ENCODE results near the gene CCNA2.

- TF ChIP-seq CTCF (conservative IDR thresholded peaks at IDR 0.05; ENCODE audit: low read depth, low read length) = no peak
- TF ChIP-seq EZH2 (IDR thresholded peaks at IDR 0.05; ENCODE audit: borderline replicate concordance, low read depth, low read length, poor library complexity, severe bottlenecking) = no peak
These were observed 56.5 kb downstream of the CCNA2 start for GRCh38 chr4:121767166-121767565.

Measured in A673 (cell line).